ENCODE results near the gene KTN1.

- TF ChIP-seq POLR2A (IDR thresholded peaks at IDR 0.05; ENCODE audit: low read length) (no peak), GATA1 (IDR thresholded peaks at IDR 0.05; ENCODE audit: low read depth, low read length) (no peak)
Observed at GRCh38 chr14:55583942-55584468, 4.0 kb downstream of the KTN1 start.
